CD4-positive, alpha-beta T cell treated with Interferon gamma for 1 hour (primary cell): ENCODE measurements around the gene PITRM1.
"Not testable (repeated sequence)": the region's sequence is repeated elsewhere in the genome, so short reads cannot be mapped to it uniquely, and the experiment has no call there.

ENCODE experiments used
- DNase-seq: peaks from one replicate; pipeline ENCODE4 v3.0.0-alpha.2; 2020

PITRM1 gene, protein sequence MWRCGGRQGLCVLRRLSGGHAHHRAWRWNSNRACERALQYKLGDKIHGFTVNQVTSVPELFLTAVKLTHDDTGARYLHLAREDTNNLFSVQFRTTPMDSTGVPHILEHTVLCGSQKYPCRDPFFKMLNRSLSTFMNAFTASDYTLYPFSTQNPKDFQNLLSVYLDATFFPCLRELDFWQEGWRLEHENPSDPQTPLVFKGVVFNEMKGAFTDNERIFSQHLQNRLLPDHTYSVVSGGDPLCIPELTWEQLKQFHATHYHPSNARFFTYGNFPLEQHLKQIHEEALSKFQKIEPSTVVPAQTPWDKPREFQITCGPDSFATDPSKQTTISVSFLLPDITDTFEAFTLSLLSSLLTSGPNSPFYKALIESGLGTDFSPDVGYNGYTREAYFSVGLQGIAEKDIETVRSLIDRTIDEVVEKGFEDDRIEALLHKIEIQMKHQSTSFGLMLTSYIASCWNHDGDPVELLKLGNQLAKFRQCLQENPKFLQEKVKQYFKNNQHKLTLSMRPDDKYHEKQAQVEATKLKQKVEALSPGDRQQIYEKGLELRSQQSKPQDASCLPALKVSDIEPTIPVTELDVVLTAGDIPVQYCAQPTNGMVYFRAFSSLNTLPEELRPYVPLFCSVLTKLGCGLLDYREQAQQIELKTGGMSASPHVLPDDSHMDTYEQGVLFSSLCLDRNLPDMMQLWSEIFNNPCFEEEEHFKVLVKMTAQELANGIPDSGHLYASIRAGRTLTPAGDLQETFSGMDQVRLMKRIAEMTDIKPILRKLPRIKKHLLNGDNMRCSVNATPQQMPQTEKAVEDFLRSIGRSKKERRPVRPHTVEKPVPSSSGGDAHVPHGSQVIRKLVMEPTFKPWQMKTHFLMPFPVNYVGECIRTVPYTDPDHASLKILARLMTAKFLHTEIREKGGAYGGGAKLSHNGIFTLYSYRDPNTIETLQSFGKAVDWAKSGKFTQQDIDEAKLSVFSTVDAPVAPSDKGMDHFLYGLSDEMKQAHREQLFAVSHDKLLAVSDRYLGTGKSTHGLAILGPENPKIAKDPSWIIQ

DNA sequence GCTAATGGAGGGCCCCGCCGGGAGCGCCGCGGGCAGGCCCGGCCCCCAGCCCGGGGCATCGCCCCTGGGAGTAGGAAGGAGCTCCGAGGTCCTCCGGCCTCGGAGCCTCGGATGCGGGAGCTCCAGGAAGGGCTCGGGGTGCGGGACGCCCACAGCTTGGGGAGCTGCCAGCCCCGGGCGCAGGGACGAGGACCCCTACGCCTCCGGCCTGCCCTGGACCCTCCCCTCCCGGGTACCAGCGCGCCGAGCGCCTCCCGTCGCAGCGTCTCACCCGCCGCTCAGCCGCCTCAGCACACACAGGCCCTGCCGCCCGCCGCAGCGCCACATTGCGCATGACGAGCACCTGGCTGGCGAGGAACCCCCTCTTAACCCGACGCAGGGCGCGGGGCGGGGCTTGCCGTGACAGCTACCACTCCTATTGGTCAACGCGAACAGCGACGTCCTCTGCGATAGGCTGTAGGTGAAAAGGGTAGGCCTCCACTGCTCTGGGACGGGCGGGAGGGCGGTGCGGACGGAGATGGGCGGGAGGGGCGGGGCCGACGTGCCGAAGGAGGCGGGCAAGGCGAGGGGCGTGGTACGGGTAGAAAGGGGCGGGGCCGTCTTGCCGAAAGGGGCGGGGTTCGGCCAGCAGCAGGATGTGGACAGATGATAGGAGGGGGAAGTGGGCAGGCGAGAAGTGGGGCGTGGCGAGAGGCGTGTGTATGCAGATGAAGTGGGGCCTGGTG lies at the start of gene PITRM1:
PITRM1 (minus strand) TSS at position 337 of the 725 bp plus-strand sequence; CDS start at position 327, 10 bp downstream.
- DNase-seq = peak; percentile 99

DNA sequence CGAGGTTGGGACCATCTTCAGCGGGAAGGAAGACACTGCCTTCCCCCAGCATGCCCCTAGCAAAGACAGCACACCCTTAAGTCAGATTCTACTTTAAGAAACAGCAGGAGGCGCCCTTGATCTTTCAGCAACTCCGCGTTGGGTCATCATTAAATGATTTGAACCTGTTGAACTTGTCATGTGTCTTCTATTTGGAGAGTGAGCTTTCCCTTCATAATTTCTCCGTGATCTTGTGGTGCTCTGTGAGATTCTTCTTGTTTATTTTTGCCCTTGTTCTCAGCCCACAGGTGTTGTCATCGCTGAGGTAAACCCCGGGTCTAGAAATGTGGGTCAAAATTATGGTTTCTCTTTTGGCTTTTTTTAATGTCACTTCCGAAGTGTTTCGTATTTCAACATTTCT lies 49.5 kb upstream of the PITRM1 start:
- DNase-seq = no peak

DNA sequence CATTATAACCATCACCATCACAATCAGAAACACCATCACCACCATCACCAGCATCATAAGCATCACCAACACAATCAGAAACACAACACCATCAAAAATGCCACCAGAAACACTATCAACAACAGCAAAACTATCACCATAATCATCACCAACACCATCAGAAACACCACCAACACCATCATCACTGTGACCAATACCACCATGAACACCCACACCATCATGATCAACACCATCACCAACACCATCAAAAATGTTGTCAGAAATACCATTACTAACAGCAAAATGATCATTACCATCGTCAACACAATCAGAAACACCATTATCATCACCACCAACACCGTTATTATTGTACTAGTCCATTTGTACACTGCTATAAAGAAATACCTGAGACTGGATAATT lies 49.0 kb upstream of the PITRM1 start:
- not testable (repeated sequence) for DNase-seq

GRCh38 chr10:3220853-3221252 lies 48.3 kb upstream of the PITRM1 start:
- no peak for DNase-seq

DNA sequence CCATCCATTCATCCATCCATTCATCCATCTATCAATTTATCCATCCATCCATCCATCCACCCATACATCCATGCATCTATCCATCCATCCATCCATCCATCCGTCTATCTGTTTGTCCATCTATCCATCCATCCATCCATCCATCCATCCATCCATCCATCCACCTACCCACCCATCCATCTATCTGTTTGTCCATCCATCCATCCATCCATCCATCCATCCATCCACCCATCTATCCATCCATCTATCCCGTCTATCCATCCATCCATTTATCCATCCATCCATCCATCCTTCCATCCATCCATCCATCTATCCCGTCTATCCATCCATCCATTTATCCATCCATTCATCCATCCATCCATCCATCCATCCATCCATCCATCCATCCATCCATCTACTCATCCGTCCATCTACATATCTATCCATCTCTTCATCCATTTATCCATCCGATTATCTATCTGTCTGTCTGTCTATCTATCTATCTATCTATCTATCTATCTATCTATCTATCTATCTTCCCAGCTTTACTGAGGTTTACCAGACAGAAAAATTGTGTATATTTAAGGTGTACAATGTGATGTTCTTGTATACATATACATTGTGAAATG lies 46.5 kb upstream of the PITRM1 start:
- not testable (repeated sequence) for DNase-seq

- DNase-seq = no peak
These were observed 45.3 kb upstream of the PITRM1 start for GRCh38 chr10:3217853-3218252.

GRCh38 chr10:3217301-3217700 lies 44.7 kb upstream of the PITRM1 start:
- DNase-seq = no peak

DNA sequence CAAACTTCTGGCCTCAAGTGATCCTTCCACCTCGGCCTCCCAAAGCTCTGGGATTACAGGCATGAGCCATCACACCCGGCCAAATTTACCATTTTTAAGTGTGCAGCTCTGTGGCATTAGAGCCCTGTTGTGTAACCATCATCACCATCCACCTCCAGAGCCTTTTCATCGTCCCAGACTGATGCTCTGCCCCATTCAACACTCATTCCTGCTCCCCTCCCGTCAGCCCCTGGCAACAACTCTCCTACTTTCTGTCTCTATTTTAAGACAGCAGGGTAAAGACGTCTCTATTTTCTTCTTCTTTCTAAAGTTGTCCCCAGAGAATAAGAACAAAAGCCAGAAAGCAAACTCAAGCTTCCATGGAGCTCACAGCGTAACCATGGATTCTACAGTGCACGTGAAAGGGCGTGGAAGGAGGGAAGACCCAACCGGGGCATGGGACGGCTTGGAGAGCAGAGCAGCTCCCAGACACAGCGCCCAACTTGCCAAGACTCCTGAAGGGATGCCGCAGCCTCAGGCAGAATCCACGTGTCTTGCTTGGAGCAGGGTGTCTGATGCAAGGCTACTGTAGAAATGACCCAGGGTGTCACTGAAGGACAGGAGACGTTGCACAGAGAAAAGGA lies 42.7 kb upstream of the PITRM1 start:
- no peak for DNase-seq

- no peak for DNase-seq
These were observed 41.4 kb upstream of the PITRM1 start for GRCh38 chr10:3213758-3214515.

DNA sequence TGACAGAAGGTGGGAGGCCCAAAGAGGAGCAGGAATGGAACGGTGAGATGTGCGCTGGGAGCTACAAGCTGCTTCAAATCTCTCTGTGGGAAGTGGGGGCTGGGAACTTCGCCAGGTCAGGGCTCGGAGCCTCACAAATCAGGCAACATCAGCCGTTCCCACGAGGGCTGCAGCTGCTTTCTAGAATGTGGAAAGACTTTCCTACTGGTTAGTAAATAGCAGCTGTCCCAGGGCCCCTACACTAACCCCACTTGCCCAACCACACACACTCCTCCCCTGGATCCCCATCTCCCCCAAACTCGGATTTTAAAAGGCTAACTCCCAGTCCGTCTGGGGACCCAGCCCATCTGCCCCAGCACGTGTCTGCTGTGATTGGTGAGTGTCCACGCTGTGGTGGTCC lies 40.6 kb upstream of the PITRM1 start:
- no peak for DNase-seq

- DNase-seq = no peak
These were observed 37.8 kb upstream of the PITRM1 start for GRCh38 chr10:3210251-3210877.

- DNase-seq = peak; percentile 12
These were observed 36.2 kb upstream of the PITRM1 start for GRCh38 chr10:3208481-3209406.

DNA sequence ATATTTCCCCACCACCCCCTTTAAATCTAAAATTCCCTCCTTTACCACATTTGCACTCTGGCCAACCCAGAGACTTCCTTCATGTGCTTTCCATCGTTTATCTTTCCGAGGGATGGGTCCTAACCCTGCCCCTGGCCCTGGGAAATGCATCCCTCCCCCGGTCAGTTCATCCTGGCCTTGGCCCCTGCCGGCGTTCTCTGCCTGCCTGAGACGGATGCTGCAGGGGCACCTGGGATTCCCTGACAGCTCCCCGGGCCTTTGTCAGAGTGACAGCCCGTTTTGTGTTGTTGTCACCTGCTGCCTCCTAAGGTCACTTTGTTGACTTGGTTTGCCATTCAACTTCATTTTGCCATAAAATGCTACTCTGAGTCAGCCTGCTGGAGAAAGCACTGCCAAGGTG lies 34.8 kb upstream of the PITRM1 start:
- DNase-seq = no peak

GRCh38 chr10:3206511-3207157 lies 34.1 kb upstream of the PITRM1 start:
- DNase-seq = no peak

DNA sequence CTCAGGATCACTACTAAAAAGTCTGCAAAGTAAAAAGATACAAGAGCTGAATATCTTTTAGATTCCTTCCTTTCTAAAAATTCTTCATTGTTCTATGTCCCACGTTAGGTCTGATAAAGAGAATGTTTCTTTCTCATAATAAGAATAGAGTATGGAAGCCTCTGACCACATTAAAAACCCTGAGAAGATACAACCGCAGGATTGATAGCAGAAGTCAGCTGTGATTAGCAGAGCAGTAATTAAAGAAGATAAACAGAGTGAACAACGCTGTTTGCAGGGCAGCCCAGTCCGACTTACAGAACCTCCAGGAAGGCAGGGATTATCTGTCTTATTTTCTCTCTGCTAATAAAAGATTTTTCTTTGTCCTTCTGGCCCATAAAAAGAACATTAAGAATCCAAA lies 31.4 kb upstream of the PITRM1 start:
- no peak for DNase-seq

- no peak for DNase-seq
These were observed 30.6 kb upstream of the PITRM1 start for GRCh38 chr10:3203016-3203811.

GRCh38 chr10:3201796-3202195 lies 29.2 kb upstream of the PITRM1 start:
- no peak for DNase-seq

DNA sequence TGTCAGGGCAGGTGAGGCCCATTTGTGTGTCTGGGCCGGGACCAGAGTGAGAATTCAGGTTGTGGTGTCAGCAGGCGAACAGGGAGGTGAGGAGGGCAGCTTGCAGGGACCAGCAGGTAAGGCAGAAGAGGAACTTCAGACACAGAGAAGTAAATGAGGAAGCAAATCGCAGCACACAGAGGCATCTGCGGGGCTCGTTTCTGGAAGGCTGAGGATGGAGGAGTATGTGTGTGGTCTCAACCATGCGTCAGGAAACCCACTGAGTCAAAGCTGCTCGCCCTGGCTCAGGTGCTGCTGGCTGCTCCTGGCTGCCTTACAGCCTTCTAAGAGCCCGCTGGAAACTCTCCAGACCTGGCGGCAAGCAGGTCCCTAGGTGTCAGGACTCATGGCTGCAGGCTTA lies 26.9 kb upstream of the PITRM1 start:
- no peak for DNase-seq
